Spleen (tissue), 11 donors: ENCODE results near the gene SORCS2. TPM values are rescaled to one million over a fixed set of nuclear protein-coding genes. Genes with fewer than 3 reads are reported as not detected.

Experiments used
- DNase-seq: peaks from one replicate; pipeline ENCODE4 v3.0.0-alpha.2; 2020
- H3K27ac ChIP-seq, 8 donors: fragments of 200-600 bp; sonication (generic) in 7 of 8; 1 replicate in 4 of 8; 2 replicates in 4 of 8; pipeline versions ENCODE4 v1.5.0 to v1.8.0; 2016 to 2021; ENCODE audit warnings: inconsistent platforms in 4 of 8, mild to moderate bottlenecking in 4 of 8, moderate library complexity in 1 of 8
- H3K27me3 ChIP-seq, 7 donors: fragments of 200-600 bp; sonication (generic) in 6 of 7; replicated peaks in 1 of 7; 1 replicate in 4 of 7; 2 replicates in 3 of 7; pipeline versions ENCODE4 v1.5.0 to v1.8.0; 2016 to 2021; ENCODE audit warnings: inconsistent platforms in 3 of 7, mild to moderate bottlenecking in 1 of 7
- H3K36me3 ChIP-seq, 6 donors: fragments of 200-600 bp; sonication (generic) in 5 of 6; 1 replicate in 4 of 6; 2 replicates in 2 of 6; pipeline versions ENCODE4 v1.5.0 to v1.8.0; 2016 to 2021; ENCODE audit warnings: inconsistent platforms in 2 of 6
- H3K4me1 ChIP-seq, 6 donors: fragments of 200-600 bp; sonication (generic) in 5 of 6; 1 replicate in 3 of 6; 2 replicates in 3 of 6; pipeline versions ENCODE4 v1.5.0 to v1.8.0; 2016 to 2021; ENCODE audit warnings: inconsistent platforms in 3 of 6
- H3K4me3 ChIP-seq, 8 donors: fragments of 200-600 bp; sonication (generic) in 7 of 8; 1 replicate in 4 of 8; 2 replicates in 4 of 8; pipeline versions ENCODE4 v1.5.0 to v1.8.0; 2016 to 2021; ENCODE audit warnings: inconsistent platforms in 4 of 8, mild to moderate bottlenecking in 4 of 8, moderate library complexity in 2 of 8
- H3K9me3 ChIP-seq, 8 donors: fragments of 200-600 bp; sonication (generic) in 7 of 8; 1 replicate in 4 of 8; 2 replicates in 4 of 8; pipeline versions ENCODE4 v1.5.0 to v1.8.0; 2016 to 2021; ENCODE audit warnings: inconsistent platforms in 4 of 8
- POLR2A ChIP-seq, 3 donors: fragments of 450-650 bp; IDR thresholded peaks; one replicate each; pipeline ENCODE4 v1.5.1; 2017; ENCODE audit warnings: antibody characterized with exemption in 3 of 3, mild to moderate bottlenecking in 1 of 3
- POLR2AphosphoS5 ChIP-seq, 3 donors: sonication (generic); formaldehyde crosslinking; IDR thresholded peaks; one replicate each; pipeline ENCODE4 v1.5.1; 2017; ENCODE audit warnings: antibody characterized with exemption in 3 of 3
- WGBS, 5 donors: extraction: QIAGEN DNeasy Blood & Tissue Kit in 3 of 5; methylation state at CpG; one replicate each; pipeline versions ENCODE4 v1.1.5 to v1.1.7; 2013 to 2018; 5-methylcytosine and 5-hydroxymethylcytosine counted together
- intact Hi-C: fragments of 100-400 bp; cut with DNase I; formaldehyde crosslinking; loops from one replicate; pipeline ENCODE4 v1.15.0; 2023; ENCODE audit warnings: low total_unique reads
- polyA plus RNA-seq, 3 donors: library from polyadenylated mRNA; stranded (reverse); fragments of 200-250 nt; gene quantifications; one replicate each; pipeline ENCODE4 v1.2.1, GENCODE V29; 2013
- total RNA-seq, 7 donors: library from RNA; depleted of rRNA in 3 of 7; stranded (reverse); fragments of >200 nt in 3 of 7; fragmentation: NEBNext Ultra II Directional in 4 of 7; extraction: Animal tissue kit (Norgen Biotek cat#: 25700) in 4 of 7; gene quantifications; one replicate each; pipeline versions ENCODE4 v1.1.0 to v1.2.1, GENCODE V29; 2016 to 2021
- TF ChIP-seq, protein P1 (sequence below), 11 experiments: fragments of 200-600 bp in 7 of 11; fragments of 450-650 bp in 4 of 11; sonication (generic) in 4 of 11; IDR thresholded peaks in 8 of 11; conservative IDR thresholded peaks in 3 of 11; 1 replicate in 7 of 11; 2 replicates in 4 of 11; pipeline versions ENCODE4 v1.4.0 to v1.8.0; 2016 to 2021; ENCODE audit warnings: antibody characterized with exemption in 11 of 11, inconsistent platforms in 4 of 11, mild to moderate bottlenecking in 1 of 11
- donor health status: healthy with polysubstance abuse.
- donor health status: DM: no; HTN: no; CAD: no; lungs with moderate emphysema.
- donor health status: DM: no; HTN: no; CAD: no.
- donor health status: Bipolar disorder and iron deficiency.
- donor health status: healthy.
- donor health status: DM: no; HTN: no; CAD: no.
- donor health status: DM: yes; HTN: yes; CAD: no.

The SORCS2 gene
- total and polyA plus RNA-seq, 10 donors: 0.33 to 1.6 (median 0.60) TPM

- H3K27me3 ChIP-seq: peaks cover 0 to 10% (median 0%) of the 10 kb centered on the region in 7 donors
- H3K4me3 ChIP-seq: no peak overlapping the region
- no peaks in the 10 kb centered on the region for H3K36me3 ChIP-seq
- H3K4me1 ChIP-seq: no peaks in the 10 kb centered on the region
- intact Hi-C loops: no loop called here
- DNase-seq: no peak
- 62 to 79% (median 71%) methylated on average over 4 of the region's 4 CpGs for WGBS, 5 donors
- H3K27ac ChIP-seq: no peak overlapping the region
- TF ChIP-seq POLR2AphosphoS5 (IDR thresholded peaks at IDR 0.05) (no peak), POLR2A (IDR thresholded peaks at IDR 0.05) (no peak)
- TF ChIP-seq, protein P1, sequence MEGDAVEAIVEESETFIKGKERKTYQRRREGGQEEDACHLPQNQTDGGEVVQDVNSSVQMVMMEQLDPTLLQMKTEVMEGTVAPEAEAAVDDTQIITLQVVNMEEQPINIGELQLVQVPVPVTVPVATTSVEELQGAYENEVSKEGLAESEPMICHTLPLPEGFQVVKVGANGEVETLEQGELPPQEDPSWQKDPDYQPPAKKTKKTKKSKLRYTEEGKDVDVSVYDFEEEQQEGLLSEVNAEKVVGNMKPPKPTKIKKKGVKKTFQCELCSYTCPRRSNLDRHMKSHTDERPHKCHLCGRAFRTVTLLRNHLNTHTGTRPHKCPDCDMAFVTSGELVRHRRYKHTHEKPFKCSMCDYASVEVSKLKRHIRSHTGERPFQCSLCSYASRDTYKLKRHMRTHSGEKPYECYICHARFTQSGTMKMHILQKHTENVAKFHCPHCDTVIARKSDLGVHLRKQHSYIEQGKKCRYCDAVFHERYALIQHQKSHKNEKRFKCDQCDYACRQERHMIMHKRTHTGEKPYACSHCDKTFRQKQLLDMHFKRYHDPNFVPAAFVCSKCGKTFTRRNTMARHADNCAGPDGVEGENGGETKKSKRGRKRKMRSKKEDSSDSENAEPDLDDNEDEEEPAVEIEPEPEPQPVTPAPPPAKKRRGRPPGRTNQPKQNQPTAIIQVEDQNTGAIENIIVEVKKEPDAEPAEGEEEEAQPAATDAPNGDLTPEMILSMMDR (IDR thresholded peaks at IDR 0.05 in 8 of 11, conservative IDR thresholded peaks at IDR 0.05 in 3 of 11): no peak
- H3K9me3 ChIP-seq: peaks cover 0 to 9% (median 4%) of the 10 kb centered on the region in 8 donors
Observed at GRCh38 chr4:7546809-7547367, 354.6 kb downstream of the SORCS2 start.

GRCh38 chr4:7547368-7548040, 355.2 kb downstream of the SORCS2 start:
- intact Hi-C loops: no loop called here

DNA sequence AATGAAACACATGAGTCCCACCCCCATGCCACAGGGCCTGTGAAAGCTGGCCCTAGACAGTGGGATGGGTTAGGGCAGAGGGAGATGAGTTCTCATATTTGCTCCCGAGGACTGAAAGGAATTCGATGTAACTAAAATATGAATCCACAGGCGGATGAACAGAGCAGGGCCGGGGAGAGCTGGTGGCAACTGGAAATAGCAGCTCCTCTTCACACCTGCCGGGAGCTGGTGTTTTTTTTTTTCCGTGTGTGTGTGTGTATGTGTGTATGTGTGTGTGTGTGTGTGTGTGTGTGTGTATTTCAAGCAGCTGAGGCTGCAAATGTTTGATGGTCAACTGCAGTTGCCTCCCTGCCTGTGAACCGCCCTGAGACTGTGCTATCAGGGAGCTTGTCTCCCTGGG, 357.5 kb downstream of the SORCS2 start:
- H3K27me3 ChIP-seq: peaks cover 0 to 10% (median 0%) of the 10 kb centered on the region in 7 donors
- H3K36me3 ChIP-seq: no peaks in the 10 kb centered on the region
- H3K27ac ChIP-seq: no peak overlapping the region
- H3K4me1 ChIP-seq: no peaks in the 10 kb centered on the region
- intact Hi-C loops: no loop called here
- 77 to 92% (median 83%) methylated on average over 6 to 7 of the region's 7 CpGs for WGBS, 5 donors
- no peak overlapping the region for H3K4me3 ChIP-seq
- TF ChIP-seq POLR2A (IDR thresholded peaks at IDR 0.05): no peak
- TF ChIP-seq POLR2AphosphoS5 (IDR thresholded peaks at IDR 0.05): no peak
- peaks cover 2 to 39% (median 33%) of the 10 kb centered on the region in 8 donors for H3K9me3 ChIP-seq
- DNase-seq: no peak

More at GRCh38 chr4:7547368-7548040, 355.2 kb downstream of the SORCS2 start:
- Histone ChIP-seq H3K27me3 (peaks cover 0 to 10% (median 0%) of the 10 kb centered on the region in 7 donors), H3K4me1 (no peaks in the 10 kb centered on the region), H3K9me3 (peaks cover 0 to 15% (median 10%) of the 10 kb centered on the region in 8 donors), H3K36me3 (no peaks in the 10 kb centered on the region), H3K27ac (no peak overlapping the region), H3K4me3 (no peak overlapping the region)
- TF ChIP-seq, protein P1 (IDR thresholded peaks at IDR 0.05 in 8 of 11, conservative IDR thresholded peaks at IDR 0.05 in 3 of 11): no peak
- TF ChIP-seq POLR2A (IDR thresholded peaks at IDR 0.05) (no peak), POLR2AphosphoS5 (IDR thresholded peaks at IDR 0.05) (no peak)
- 73 to 78% (median 75%) methylated on average over 10 of the region's 10 CpGs for WGBS, 5 donors
- DNase-seq: no peak

DNA sequence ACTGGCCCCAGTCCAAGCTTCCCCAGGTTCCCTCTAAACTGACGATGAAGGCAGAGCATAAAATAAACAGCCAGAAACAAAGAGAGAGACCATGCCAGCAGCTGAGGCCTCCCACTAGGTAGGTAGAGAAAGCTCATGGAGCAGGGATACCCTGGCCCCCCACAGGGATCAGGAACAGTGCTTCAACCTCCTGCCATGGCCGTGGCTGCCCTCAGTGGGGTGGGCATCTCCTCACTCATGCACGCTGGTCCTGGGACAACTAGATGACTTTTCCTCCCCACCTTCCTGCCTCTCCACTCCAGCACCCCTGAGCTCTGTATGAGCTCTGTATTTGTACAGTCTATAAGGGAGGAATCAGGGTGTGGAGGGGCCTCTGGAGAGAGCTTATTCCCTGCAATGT, 360.1 kb downstream of the SORCS2 start:
- H3K27me3 ChIP-seq: peaks cover 0 to 7% (median 0%) of the 10 kb centered on the region in 7 donors
- intact Hi-C loops: no loop called here
- no peaks in the 10 kb centered on the region for H3K36me3 ChIP-seq
- no peaks in the 10 kb centered on the region for H3K4me1 ChIP-seq
- no peak overlapping the region for H3K27ac ChIP-seq
- no peak for TF ChIP-seq POLR2AphosphoS5 (IDR thresholded peaks at IDR 0.05)
- no peak for TF ChIP-seq POLR2A (IDR thresholded peaks at IDR 0.05)
- TF ChIP-seq, protein P1 (IDR thresholded peaks at IDR 0.05 in 8 of 11, conservative IDR thresholded peaks at IDR 0.05 in 3 of 11): no peak
- no peak for DNase-seq
- no peak overlapping the region for H3K4me3 ChIP-seq
- WGBS, 5 donors: 66 to 86% (median 80%) methylated on average over 3 of the region's 3 CpGs
- peaks cover 2 to 63% (median 39%) of the 10 kb centered on the region in 8 donors for H3K9me3 ChIP-seq
